Esophagus muscularis mucosa (tissue), 4 donors: Measurements from ENCODE around the gene STAB2.

Experiments used
- EP300 ChIP-seq: sonication (generic); formaldehyde crosslinking; IDR thresholded peaks from one replicate; pipeline ENCODE4 v1.6.1; 2017; ENCODE audit warnings: antibody characterized with exemption
- POLR2AphosphoS5 ChIP-seq, 2 donors: sonication (generic); formaldehyde crosslinking; IDR thresholded peaks; one replicate each; pipeline ENCODE4 v1.6.1; 2017; ENCODE audit warnings: antibody characterized with exemption in 2 of 2
- TF ChIP-seq, protein P1 (sequence below), 3 experiments: fragments of 200-600 bp in 2 of 3; fragments of 450-650 bp in 1 of 3; sonication (generic) in 2 of 3; IDR thresholded peaks; one replicate each; pipeline ENCODE4 v1.5.1; 2017 to 2019; ENCODE audit warnings: antibody characterized with exemption in 3 of 3, mild to moderate bottlenecking in 2 of 3, moderate library complexity in 1 of 3

DNA sequence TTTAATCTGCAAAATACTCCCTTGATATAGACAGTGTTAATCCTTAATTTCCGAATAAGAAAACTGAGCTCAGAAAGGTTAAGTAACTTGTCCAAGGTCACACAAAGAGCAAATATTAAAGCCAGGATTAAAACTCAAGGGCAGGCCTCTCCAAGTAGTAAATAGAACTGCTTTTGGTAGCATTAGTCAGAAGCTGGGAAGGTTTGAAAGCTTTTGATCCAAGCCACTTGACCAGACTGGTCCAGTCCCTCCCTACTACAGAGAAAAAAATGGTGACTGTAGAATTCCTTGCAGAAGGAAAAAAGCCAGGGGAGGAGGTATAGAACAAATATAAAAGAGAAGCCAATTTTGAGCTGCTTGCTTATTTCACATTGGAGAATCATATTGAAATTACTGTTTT is 142.4 kb downstream of the STAB2 start:
- TF ChIP-seq, protein P1, sequence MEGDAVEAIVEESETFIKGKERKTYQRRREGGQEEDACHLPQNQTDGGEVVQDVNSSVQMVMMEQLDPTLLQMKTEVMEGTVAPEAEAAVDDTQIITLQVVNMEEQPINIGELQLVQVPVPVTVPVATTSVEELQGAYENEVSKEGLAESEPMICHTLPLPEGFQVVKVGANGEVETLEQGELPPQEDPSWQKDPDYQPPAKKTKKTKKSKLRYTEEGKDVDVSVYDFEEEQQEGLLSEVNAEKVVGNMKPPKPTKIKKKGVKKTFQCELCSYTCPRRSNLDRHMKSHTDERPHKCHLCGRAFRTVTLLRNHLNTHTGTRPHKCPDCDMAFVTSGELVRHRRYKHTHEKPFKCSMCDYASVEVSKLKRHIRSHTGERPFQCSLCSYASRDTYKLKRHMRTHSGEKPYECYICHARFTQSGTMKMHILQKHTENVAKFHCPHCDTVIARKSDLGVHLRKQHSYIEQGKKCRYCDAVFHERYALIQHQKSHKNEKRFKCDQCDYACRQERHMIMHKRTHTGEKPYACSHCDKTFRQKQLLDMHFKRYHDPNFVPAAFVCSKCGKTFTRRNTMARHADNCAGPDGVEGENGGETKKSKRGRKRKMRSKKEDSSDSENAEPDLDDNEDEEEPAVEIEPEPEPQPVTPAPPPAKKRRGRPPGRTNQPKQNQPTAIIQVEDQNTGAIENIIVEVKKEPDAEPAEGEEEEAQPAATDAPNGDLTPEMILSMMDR (IDR thresholded peaks at IDR 0.05): no peak
- no peak for TF ChIP-seq POLR2AphosphoS5 (IDR thresholded peaks at IDR 0.05)
- no peak for TF ChIP-seq EP300
